Measurements from ENCODE around the gene UNCX.
"Not testable (repeated sequence)": the region's sequence is repeated elsewhere in the genome, so short reads cannot be mapped to it uniquely, and the experiment has no call there.

The UNCX gene

DNA sequence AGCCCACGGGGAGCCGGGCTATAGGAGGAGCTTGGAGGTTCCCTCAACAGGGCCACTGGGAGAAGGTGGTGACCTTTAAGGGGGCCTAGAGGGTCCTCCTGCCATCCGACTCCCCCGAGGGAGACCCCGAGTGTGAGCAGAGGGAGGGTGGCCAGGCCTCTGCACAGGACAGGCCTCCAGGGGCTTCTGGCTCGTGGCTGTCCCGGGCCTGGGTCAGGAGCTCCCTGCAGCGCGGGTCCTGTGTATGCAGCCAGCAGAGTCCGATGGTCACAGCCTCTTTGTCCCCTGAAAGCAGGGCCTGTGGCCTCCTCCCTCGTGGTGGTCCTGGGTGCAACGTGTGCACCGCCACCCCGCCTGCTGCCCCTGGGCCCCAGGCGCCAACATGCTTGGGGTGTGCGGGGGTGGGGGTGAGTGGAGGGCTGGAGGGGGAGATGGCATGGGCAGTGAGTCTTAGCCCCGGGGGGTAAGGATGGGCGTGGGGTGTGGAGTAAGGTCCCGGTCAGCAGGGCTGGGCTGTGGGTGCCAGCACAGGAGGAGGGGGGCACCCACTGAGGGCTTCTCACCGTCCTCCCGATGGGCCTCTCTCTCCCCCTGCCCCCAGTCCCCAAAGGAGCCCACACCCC lies 27.1 kb downstream of the UNCX start:
- DNase-seq: no peak

- DNase-seq: no peak
Observed at GRCh38 chr7:1260244-1260635, 27.6 kb downstream of the UNCX start.

GRCh38 chr7:1261036-1261435 lies 28.4 kb downstream of the UNCX start:
- not testable (repeated sequence) for DNase-seq

GRCh38 chr7:1262441-1262840 lies 29.8 kb downstream of the UNCX start:
- no peak for DNase-seq

GRCh38 chr7:1263391-1263951 lies 30.8 kb downstream of the UNCX start:
- DNase-seq: no peak

DNA sequence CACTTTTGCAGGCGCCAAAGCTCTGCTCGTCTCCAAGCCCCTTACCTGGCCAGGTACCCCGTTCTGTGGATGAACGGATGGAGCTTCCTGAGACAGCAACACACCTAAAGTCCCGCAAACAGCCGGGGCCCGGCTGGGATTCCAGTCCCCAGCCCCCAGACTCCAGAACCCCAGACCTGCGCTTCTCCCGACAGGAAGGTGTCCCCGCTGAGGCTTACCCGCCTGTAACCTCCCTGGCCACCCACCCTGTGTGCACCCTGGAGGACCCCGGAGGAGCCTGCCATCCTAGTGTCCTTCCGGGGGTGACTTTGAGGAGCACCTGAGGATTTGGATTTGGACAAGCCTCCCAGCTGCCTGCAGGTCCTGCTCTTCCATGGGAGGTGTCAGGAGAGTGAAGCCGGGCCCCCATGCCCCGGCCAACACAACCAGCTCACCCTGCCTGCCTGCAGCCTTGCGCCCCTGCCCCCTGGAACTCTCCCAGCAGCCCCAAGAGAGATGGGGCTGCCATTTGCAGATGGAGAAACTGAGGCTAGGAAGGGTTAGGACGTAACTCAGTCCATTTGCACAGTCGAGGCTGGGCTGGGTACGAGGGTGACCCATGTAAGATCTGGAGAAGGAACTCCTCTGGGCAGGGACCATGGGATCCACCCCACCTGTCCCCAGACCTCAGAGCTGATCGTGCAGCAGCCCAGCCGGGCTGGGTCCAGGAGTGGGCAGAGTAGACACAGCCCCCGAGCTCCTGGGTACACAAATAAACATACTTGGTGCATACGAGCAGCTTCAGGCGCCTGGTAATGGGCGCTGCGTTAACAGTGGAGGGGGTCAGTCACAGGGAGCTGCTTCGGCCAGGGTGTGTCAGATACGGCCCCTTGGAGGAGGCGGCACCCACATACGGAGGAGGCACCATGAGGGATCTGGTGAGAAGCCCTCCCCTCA lies 31.9 kb downstream of the UNCX start:
- DNase-seq: no peak

GRCh38 chr7:1267016-1267900 lies 34.6 kb downstream of the UNCX start:
- DNase-seq: no peak

DNA sequence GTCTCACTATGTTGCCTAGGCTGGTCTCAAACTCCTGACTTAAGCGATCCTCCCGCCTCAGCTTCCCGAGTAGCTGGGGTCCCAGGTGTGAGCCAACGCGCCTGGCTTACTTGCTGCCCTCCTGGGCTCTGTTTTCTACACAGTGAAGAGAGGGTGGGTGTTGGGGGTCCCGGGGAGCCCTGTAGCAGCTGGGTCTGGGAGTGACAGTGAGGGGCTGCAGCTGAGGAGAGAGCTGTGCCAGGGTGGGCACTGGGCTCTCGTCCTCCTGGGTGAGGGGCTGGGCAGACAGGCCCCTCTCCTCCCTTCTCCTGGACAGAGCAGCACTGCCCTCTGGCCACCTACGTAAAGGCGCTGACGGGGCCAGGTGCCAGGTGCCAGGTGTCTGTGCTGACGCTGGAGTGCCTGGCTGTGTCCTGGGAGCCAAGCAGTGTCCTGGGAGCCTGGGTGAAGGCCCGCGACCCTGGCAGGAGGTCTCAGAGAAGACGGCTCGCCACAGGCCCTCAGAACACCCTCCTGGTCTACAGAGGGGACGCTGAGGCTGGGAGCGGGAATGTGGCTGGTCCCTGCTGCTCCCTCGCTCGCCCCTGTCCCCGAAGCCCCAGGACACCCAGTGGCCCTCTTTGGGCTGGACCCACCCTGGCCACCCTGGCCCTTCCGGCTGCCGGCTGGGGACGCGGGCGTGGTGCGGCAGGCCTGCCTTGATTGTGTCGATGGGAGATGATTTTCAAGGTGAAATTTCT lies 35.6 kb downstream of the UNCX start:
- no peak for DNase-seq

DNA sequence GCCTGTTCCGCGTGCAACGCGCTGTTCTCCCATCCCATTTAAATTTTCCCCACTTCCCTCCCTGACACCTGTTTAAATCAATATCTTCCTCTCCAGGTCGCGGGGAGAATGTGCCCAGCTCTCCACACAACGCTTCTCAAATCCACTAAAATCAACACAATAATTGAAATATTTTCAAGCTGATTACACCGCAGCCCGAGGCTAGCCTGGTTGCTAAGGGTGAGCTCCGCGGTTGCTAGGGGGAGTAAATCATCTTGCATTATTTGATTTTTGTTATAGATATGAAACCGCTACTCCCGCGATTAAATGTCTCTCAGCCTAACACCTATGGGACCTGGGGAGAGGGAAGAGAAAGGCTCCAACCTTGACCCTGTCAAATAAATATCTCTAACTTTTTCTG lies 36.2 kb downstream of the UNCX start:
- DNase-seq: no peak

DNA sequence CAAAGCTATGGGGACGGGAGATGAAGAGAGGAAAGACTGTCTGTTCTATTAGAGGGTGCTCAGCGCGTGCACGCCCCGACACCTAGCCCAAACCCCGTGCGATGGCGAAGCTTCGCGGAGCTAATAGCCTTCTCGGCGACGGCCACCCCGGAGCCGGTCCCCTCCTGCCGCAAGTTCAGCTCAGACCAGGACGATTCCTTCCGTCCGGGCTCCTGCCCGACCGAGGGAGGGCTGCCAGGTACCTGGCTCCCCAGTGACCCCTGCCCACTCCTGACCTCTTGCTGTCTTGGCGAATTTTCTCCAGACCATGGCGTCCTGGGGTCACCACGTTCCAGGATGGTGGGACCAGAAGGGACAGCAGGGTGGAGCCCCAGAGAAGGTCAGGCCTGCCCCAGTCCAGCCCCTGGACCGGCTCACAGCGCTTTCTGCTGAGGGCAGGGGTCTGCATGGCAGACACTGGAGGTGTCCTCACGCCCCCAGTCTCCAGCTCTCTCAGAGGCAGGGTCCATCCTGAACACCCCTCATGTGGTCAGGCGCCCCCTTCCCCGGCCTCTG lies 36.7 kb downstream of the UNCX start:
- DNase-seq: no peak

DNA sequence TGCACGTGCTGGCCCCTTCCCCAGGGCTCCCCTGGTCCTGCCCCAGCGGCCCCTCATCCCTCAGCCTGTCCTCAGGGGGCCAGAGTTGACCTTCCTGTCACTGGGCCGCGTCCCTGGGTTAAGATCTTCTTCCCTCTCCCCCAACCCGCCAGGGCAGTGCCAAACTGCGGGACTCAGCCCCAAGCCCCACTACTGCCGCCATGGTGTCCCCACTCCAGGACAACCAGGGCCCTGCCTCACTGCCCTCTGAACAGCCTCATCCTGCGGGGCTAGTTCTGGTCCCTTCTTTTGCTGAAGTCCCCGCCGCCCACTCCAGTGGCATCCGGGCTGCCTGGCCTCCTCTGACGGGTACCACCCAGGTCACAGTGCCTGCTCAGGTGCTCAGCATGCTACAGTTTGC lies 37.5 kb downstream of the UNCX start:
- DNase-seq: no peak

GRCh38 chr7:1271046-1271445 lies 38.4 kb downstream of the UNCX start:
- DNase-seq: no peak

GRCh38 chr7:1271656-1272055 lies 39.0 kb downstream of the UNCX start:
- DNase-seq: no peak

DNA sequence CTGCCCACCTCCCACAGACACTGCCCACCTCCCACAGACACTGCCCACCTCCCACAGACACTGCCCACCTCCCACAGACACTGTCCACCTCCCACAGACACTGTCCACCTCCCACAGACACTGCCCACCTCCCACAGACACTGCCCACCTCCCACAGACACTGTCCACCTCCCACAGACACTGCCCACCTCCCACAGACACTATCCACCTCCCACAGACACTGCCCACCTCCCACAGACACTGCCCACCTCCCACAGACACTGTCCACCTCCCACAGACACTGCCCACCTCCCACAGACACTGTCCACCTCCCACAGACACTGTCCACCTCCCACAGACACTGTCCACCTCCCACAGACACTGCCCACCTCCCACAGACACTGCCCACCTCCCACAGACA lies 39.5 kb downstream of the UNCX start:
- DNase-seq: not testable (repeated sequence)

DNA sequence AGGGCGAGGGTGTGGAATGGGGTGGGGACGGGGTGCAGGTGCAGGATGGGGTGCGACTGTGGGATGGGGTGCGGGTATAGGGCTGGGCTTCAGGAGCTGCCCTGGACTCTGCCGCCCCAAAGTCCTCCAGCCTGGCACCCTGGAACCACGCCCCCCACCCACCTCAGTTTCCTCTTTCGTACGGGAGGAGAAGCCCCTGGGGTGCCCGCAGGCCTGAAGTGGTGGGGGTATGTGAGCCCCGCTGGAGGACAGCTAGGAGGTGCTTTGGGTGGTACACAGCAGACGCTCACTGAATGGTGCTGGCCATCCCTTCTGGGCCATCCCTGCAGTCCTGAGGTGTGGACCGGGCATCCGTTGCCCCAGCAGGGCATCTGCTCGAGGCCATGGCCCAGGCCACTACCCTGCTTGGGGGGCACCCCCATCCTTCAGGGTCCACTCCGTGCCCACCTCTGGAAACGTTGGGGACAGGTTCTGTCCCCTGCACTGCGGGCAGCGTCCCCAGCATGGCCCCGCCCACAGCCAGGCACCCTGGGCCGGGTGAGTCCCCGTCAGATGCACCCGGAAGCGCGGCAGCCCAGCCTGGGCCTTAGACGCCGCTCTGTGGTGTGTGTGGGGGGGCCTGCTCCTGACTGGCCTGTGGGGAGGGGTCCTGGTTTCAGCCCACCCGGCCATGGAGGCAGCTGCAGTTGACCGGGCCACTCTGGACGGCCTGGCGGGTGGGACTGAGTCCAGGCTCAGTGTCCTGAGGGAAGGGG lies 41.6 kb downstream of the UNCX start:
- DNase-seq: no peak

- DNase-seq: no peak
Observed at GRCh38 chr7:1274876-1275375, 42.3 kb downstream of the UNCX start.

- no peak for DNase-seq
Observed at GRCh38 chr7:1275451-1276381, 43.0 kb downstream of the UNCX start.

DNA sequence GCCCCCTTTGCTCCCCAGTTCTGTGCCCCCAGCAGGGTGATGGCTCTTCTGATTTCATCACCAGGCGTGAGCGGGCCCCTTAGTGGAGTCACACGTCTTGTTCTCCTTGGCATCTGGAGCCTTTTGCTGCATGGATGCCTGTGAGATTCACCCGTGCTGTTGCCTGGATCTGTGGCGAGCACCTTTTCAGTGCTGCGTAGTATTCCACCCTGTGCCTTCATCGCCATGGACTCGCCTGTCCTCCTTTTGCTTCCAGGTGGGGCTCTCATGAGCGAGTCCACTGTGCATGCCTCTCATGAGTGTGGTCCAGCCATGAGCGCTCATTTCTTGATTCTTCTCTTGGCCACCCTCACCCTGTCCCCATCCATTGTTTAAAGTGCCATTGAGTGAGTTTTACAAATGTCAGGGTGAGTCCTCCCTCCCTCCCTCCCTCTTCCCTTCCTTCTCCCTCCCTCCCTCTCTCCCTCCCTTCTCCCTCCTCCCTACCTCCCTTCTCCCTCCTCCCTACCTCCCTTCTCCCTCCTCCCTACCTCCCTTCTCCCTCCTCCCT lies 44.0 kb downstream of the UNCX start:
- DNase-seq: no peak

- no peak for DNase-seq
Observed at GRCh38 chr7:1278543-1278942, 45.9 kb downstream of the UNCX start.

GRCh38 chr7:1279041-1279440 lies 46.4 kb downstream of the UNCX start:
- DNase-seq: no peak
